BE2C (cell line): ENCODE data around the gene RNU1-2.
"Not testable (repeated sequence)": the region's sequence is repeated elsewhere in the genome, so short reads cannot be mapped to it uniquely, and the experiment has no call there.

Source experiments
- DNase-seq: peaks from one replicate; pipeline ENCODE4 v3.0.0-alpha.2; 2020
- H3K27me3 ChIP-seq: fragments of 250-450 bp; sonication (Bioruptor Pico); 2 replicates; pipeline ENCODE4 v1.5.1; 2020; ENCODE audit warnings: mild to moderate bottlenecking
- H3K36me3 ChIP-seq: fragments of 250-450 bp; sonication (Bioruptor Pico); 2 replicates; pipeline ENCODE4 v1.5.1; 2020; ENCODE audit warnings: mild to moderate bottlenecking
- H3K4me1 ChIP-seq: fragments of 250-450 bp; sonication (Bioruptor Pico); 2 replicates; pipeline ENCODE4 v1.5.1; 2020
- H3K4me3 ChIP-seq: 2 replicates; pipeline ENCODE4 v1.5.1; 2011; ENCODE audit warnings: low read depth, low read length
- H3K9me3 ChIP-seq: fragments of 250-450 bp; sonication (Bioruptor Pico); 2 replicates; pipeline ENCODE4 v1.5.1; 2020
- CTCF ChIP-seq: IDR thresholded peaks from 2 replicates; pipeline ENCODE4 v1.5.1; 2012; ENCODE audit warnings: mild to moderate bottlenecking, low read depth, low read length

Gene RNU1-2

DNA sequence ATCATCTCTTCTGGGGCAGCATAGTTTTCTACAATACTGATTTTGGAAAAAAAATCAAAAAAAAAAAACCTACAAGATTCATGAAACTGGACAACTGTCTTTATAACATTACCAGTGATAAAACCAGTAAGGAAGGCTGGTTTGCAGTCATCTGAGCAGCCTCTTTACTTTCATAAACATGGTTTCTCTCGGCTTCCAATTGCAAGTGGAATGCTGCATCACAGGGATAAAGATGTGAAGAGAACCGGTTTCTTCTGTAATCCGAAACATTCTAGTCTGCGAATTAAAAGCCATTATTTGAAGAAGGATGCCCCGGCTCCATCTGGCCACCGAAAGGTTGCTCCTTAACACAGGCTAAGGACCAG lies 565 bp upstream of the RNU1-2 start:
- peak overlapping the region; percentile 51 for H3K4me3 ChIP-seq
- H3K36me3 ChIP-seq, DNase-seq, H3K9me3 ChIP-seq, H3K27me3 ChIP-seq, H3K4me1 ChIP-seq: not testable (repeated sequence)

- not testable (repeated sequence) for H3K9me3 ChIP-seq, H3K27me3 ChIP-seq, H3K36me3 ChIP-seq, H3K4me1 ChIP-seq
- H3K4me3 ChIP-seq, result peak overlapping the region; percentile 54
- peak; percentile 28 for DNase-seq
These were observed 706 bp downstream of the RNU1-2 start for GRCh38 chr1:16896316-16897055.

- DNase-seq, H3K27me3 ChIP-seq, H3K9me3 ChIP-seq, H3K4me1 ChIP-seq, H3K4me3 ChIP-seq, H3K36me3 ChIP-seq: not testable (repeated sequence)
These were observed 1.9 kb downstream of the RNU1-2 start for GRCh38 chr1:16897653-16898052.

DNA sequence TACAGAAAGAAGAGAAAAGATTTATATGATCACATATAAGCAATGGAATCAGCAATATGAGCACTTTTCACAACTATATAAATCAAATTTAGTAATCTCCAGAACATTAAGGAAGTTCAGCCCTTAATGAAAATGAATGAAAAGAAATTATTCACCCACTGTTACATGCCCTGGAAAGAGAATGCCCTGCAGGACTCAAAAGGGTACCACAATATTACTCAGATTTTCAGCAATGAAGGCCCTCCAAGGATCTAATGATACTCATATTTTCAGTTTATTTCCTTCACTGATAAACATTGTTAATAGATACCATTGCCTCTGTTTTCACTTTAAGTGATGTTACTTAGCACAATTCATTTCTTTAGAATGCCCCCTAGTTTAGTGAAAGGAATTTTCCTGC lies 2.5 kb downstream of the RNU1-2 start:
- not testable (repeated sequence) for DNase-seq, H3K27me3 ChIP-seq, H3K36me3 ChIP-seq

GRCh38 chr1:16899020-16899419 lies 3.2 kb downstream of the RNU1-2 start:
- H3K4me3 ChIP-seq, DNase-seq, H3K4me1 ChIP-seq, H3K36me3 ChIP-seq, H3K9me3 ChIP-seq, H3K27me3 ChIP-seq: not testable (repeated sequence)

More for the DNA sequence above, 2.5 kb downstream of the RNU1-2 start:
- H3K9me3 ChIP-seq, H3K4me1 ChIP-seq, H3K4me3 ChIP-seq: not testable (repeated sequence)

- no peaks in the 10 kb centered on the region for H3K27me3 ChIP-seq
- no peak overlapping the region for H3K4me3 ChIP-seq
- H3K4me1 ChIP-seq, result 0 out of 2 replicates have a peak, but pooled peaks cover 4% of the 10 kb centered on the region
- H3K9me3 ChIP-seq, result no peaks in the 10 kb centered on the region
- no peak for TF ChIP-seq CTCF
- no peak for DNase-seq
- no peaks in the 10 kb centered on the region for H3K36me3 ChIP-seq
These were observed 5.0 kb downstream of the RNU1-2 start for GRCh38 chr1:16900751-16901150.

DNA sequence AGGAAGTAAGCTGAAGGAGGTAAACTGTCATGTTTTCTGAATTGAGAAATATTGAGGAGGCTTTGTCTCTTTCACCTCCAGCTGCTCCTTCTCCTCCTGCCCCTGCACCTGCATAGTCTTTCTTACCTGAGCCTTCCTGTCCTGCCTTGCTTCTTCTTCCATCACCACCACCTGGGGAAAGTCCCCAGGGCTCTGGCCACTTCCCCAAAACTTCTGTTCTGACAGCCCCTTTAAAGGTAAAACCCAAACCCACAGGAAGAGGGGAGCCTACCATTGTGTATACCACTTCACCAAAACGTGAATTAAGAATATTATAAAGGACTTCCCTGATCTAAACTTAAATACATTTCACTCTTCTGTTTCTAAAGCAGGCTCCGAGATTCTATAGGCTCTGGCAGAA lies 5.6 kb downstream of the RNU1-2 start:
- H3K36me3 ChIP-seq, H3K9me3 ChIP-seq, H3K27me3 ChIP-seq, DNase-seq, H3K4me1 ChIP-seq, H3K4me3 ChIP-seq: not testable (repeated sequence)

DNA sequence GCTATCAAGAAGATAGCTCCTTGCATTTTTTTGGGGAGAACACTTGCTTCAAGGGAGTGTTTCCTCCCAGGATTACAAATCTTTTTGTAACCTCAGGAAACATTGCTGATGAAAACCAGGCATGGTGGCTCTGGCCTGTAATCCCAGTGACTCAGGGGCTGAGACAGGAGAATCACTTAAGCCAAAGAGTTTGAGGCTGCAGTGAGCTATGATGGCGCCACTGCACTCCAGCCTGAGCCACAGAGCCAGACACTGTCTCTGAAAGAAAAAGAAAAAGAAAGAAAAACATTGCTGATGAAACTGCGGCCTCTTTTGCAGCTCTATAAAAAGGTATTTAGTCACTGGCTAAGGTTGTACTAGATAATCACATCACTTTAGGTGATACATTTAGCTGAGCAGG lies 7.3 kb downstream of the RNU1-2 start:
- Histone ChIP-seq H3K4me3 (no peak overlapping the region), H3K36me3 (no peaks in the 10 kb centered on the region)

GRCh38 chr1:16903458-16903796 lies 7.6 kb downstream of the RNU1-2 start:
- no peaks in the 10 kb centered on the region for H3K36me3 ChIP-seq
- no peaks in the 10 kb centered on the region for H3K9me3 ChIP-seq
- no peak for DNase-seq
- TF ChIP-seq CTCF, result no peak
- H3K27me3 ChIP-seq, result no peaks in the 10 kb centered on the region
- H3K4me3 ChIP-seq, result peak overlapping the region; percentile 61
- H3K4me1 ChIP-seq, result 0 out of 2 replicates have a peak, but pooled peaks cover 4% of the 10 kb centered on the region

More for the DNA sequence above, 7.3 kb downstream of the RNU1-2 start:
- H3K9me3 ChIP-seq, result no peaks in the 10 kb centered on the region
- TF ChIP-seq CTCF, result no peak
- H3K4me1 ChIP-seq, result 0 out of 2 replicates have a peak, but pooled peaks cover 4% of the 10 kb centered on the region
- H3K27me3 ChIP-seq, result no peaks in the 10 kb centered on the region
- no peak for DNase-seq
